Endothelial cell of umbilical vein (primary cell): ENCODE measurements around the gene TJP1. TPM values are rescaled to one million over a fixed set of nuclear protein-coding genes. Genes with fewer than 3 reads are reported as not detected.

ENCODE experiments used
- BruUV-seq: library from RNA; stranded (reverse); fragments of 400-500 nt; replicated peaks from 2 replicates; lab custom pipeline; 2021; lab: Mats Ljungman, UMichigan
- CTCF ChIA-PET: fragments of 300-600, 350-600 bp; sonication (Branson Sonifier 250); formaldehyde crosslinking; loops from one replicate; lab custom pipeline; 2021; ENCODE audit warnings: antibody characterized with exemption, inconsistent platforms; lab: Charles Lee
- POLR2A ChIA-PET: fragments of 300-600, 350-600 bp; sonication (Branson Sonifier 250); formaldehyde crosslinking; loops from one replicate; lab custom pipeline; 2021; ENCODE audit warnings: antibody characterized with exemption, inconsistent platforms; lab: Charles Lee
- DNase-seq: peaks from one replicate; pipeline ENCODE4 v3.0.0-alpha.2; 2011; ENCODE audit warnings: low read depth, low spot score
- FAIRE-seq: peaks from 2 replicates; lab custom pipeline; 2011; peaks lifted over from hg19 to GRCh38; lab: Jason Lieb, UNC
- H2AFZ ChIP-seq: 2 replicates; pipeline ENCODE4 v1.6.0; 2012; ENCODE audit warnings: low read depth, low read length, control low read depth, inconsistent platforms
- H3K27ac ChIP-seq: 2 replicates; pipeline ENCODE4 v1.5.1; 2011; ENCODE audit warnings: low read depth, mild to moderate bottlenecking, control low read depth, low read length, moderate library complexity; ENCODE audit not compliant: insufficient read depth
- H3K27me3 ChIP-seq, 2 experiments: 2 replicates each; pipeline versions ENCODE4 v1.6.0 to v1.6.1; 2011; ENCODE audit warnings: low read length in 2 of 2, mixed read lengths in 1 of 2; ENCODE audit not compliant: control insufficient read depth in 2 of 2, insufficient read depth in 2 of 2
- H3K36me3 ChIP-seq, 2 experiments: 2 replicates in 1 of 2; 3 replicates in 1 of 2; pipeline ENCODE4 v1.5.1; 2011; ENCODE audit warnings: low read length in 2 of 2, mild to moderate bottlenecking in 1 of 2, moderate library complexity in 1 of 2; ENCODE audit not compliant: control insufficient read depth in 2 of 2, insufficient read depth in 2 of 2; ENCODE audit errors: extremely low read depth in 1 of 2
- H3K4me1 ChIP-seq: 3 replicates; pipeline ENCODE4 v1.5.1; 2011; ENCODE audit warnings: mild to moderate bottlenecking, low read length; ENCODE audit not compliant: control insufficient read depth, insufficient read depth; ENCODE audit errors: extremely low read depth
- H3K4me2 ChIP-seq: 2 replicates; pipeline ENCODE4 v1.6.1; 2011; ENCODE audit warnings: low read length, control low read depth, mixed read lengths; ENCODE audit not compliant: insufficient read depth
- H3K4me3 ChIP-seq, 3 experiments: fragments of 200-600 bp in 1 of 3; sonication (generic), shearing (Covaris generic) in 1 of 3; replicated peaks in 1 of 3; 2 replicates each; pipeline ENCODE4 v1.5.1; 2011 to 2016; ENCODE audit warnings: control low read depth in 3 of 3, low read length in 3 of 3, mild to moderate bottlenecking in 2 of 3, inconsistent platforms in 1 of 3, low read depth in 1 of 3, moderate library complexity in 1 of 3; ENCODE audit not compliant: insufficient read depth in 1 of 3
- H3K79me2 ChIP-seq: 2 replicates; pipeline ENCODE4 v1.6.0; 2012; ENCODE audit warnings: low read length, inconsistent platforms; ENCODE audit not compliant: control insufficient read depth, insufficient read depth
- H3K9ac ChIP-seq: replicated peaks from 2 replicates; pipeline ENCODE3; 2011; ENCODE audit warnings: low read length, control low read depth; ENCODE audit not compliant: insufficient read depth; ENCODE audit errors: extremely low read depth
- H3K9me1 ChIP-seq: replicated peaks from 3 replicates; pipeline ENCODE4 v1.6.0; 2011; ENCODE audit warnings: mild to moderate bottlenecking, low read length; ENCODE audit not compliant: control insufficient read depth, insufficient read depth; ENCODE audit errors: extremely low read depth
- H3K9me3 ChIP-seq: replicated peaks from 2 replicates; pipeline ENCODE4 v1.5.1; 2012; ENCODE audit warnings: low read length, inconsistent platforms; ENCODE audit not compliant: control insufficient read depth, insufficient read depth
- H4K20me1 ChIP-seq: replicated peaks from 2 replicates; pipeline ENCODE3; 2011; ENCODE audit warnings: mild to moderate bottlenecking, low read length; ENCODE audit not compliant: control insufficient read depth, insufficient read depth; ENCODE audit errors: extremely low read depth
- CTCF ChIP-seq, 2 donors: IDR thresholded peaks; 1 replicate in 1 of 2; 2 replicates in 1 of 2; pipeline ENCODE4 v1.5.1; 2011; ENCODE audit warnings: low read length in 2 of 2, mild to moderate bottlenecking in 2 of 2, moderate library complexity in 2 of 2, control low read depth in 1 of 2, inconsistent platforms in 1 of 2, low read depth in 1 of 2; ENCODE audit not compliant: insufficient read depth in 1 of 2; ENCODE audit errors: extremely low read depth in 1 of 2
- EZH2 ChIP-seq: IDR thresholded peaks from 2 replicates; pipeline ENCODE4 v1.6.1; 2012; ENCODE audit warnings: borderline replicate concordance, low read depth, mild to moderate bottlenecking, moderate library complexity, low read length, inconsistent platforms; ENCODE audit not compliant: severe bottlenecking
- FOS ChIP-seq: IDR thresholded peaks from 2 replicates; pipeline ENCODE4 v1.6.1; 2011; ENCODE audit warnings: mild to moderate bottlenecking, low read length, moderate library complexity, borderline replicate concordance; ENCODE audit not compliant: insufficient read depth
- GATA2 ChIP-seq: IDR thresholded peaks from 2 replicates; pipeline ENCODE4 v1.7.0; 2011; ENCODE audit warnings: low read depth, mild to moderate bottlenecking, moderate library complexity, mixed read lengths, low read length; ENCODE audit not compliant: insufficient read length, insufficient read depth
- JUN ChIP-seq: IDR thresholded peaks from 2 replicates; pipeline ENCODE4 v1.6.1; 2011; ENCODE audit warnings: borderline replicate concordance, low read depth; ENCODE audit not compliant: insufficient read length, insufficient read depth
- MAX ChIP-seq: IDR thresholded peaks from 2 replicates; pipeline ENCODE4 v1.6.1; 2011; ENCODE audit not compliant: insufficient read depth, insufficient read length
- MYC ChIP-seq: IDR thresholded peaks from one replicate; pipeline ENCODE4 v1.6.1; 2011; ENCODE audit warnings: mild to moderate bottlenecking, low read depth, low read length
- POLR2A ChIP-seq: IDR thresholded peaks from 2 replicates; pipeline ENCODE4 v1.6.1; 2012; ENCODE audit warnings: low read depth, mild to moderate bottlenecking, control low read depth, low read length
- POLR2AphosphoS5 ChIP-seq: IDR thresholded peaks from 2 replicates; pipeline ENCODE4 v1.6.1; 2012; ENCODE audit warnings: low read depth, mild to moderate bottlenecking, control low read depth, low read length, moderate library complexity; ENCODE audit not compliant: insufficient read depth
- dilution Hi-C: fragments of 300-500 bp; cut with MboI; formaldehyde crosslinking; loops from one replicate; pipeline ENCODE4 v1.15.0; 2019; ENCODE audit warnings: low sequenced_read_pairs; ENCODE audit not compliant: extremely low pct_ligation_motif_present
- intact Hi-C: fragments of 100-400 bp; cut with micrococcal nuclease; formaldehyde crosslinking; loops from one replicate; pipeline ENCODE4 v1.10.0; 2022
- polyA plus RNA-seq, 4 experiments: library from polyadenylated mRNA; depleted of rRNA in 3 of 4; stranded (reverse) in 3 of 4; unstranded in 1 of 4; fragments of >200 nt; gene quantifications; 2 replicates each; pipeline versions ENCODE4 v1.2.1 to v1.2.3, GENCODE V29; 2011 to 2012; ENCODE audit warnings: missing spikeins in 1 of 4
- total RNA-seq: library from RNA; stranded (reverse); gene quantifications from 2 replicates; pipeline ENCODE4 v1.2.3, GENCODE V29; 2021

The TJP1 gene
- total and polyA plus RNA-seq, 2 donors (not counting 3 experiments of a cell fraction or from before 2014, with no cell fraction given): 45.6 to 128 TPM

GRCh38 chr15:29778382-29778781 is 43.9 kb downstream of the TJP1 start:
- dilution Hi-C loops (no loop called here), intact Hi-C loops (no loop called here)
- H3K4me1 ChIP-seq: no peaks in the 10 kb centered on the region
- H3K9ac ChIP-seq: no peak overlapping the region
- no peaks in the 10 kb centered on the region for H3K9me3 ChIP-seq
- H4K20me1 ChIP-seq: peaks cover 15% of the 10 kb centered on the region
- no peaks in the 10 kb centered on the region for H3K27me3 ChIP-seq
- ChIA-PET POLR2A (no interaction called here), CTCF (no interaction called here)
- no peak overlapping the region for H3K27ac ChIP-seq
- H3K36me3 ChIP-seq: no peaks in the 10 kb centered on the region
- FAIRE-seq (no peak), DNase-seq (no peak)
- no peak overlapping the region for H3K4me3 ChIP-seq
- H2AFZ ChIP-seq: no peak overlapping the region
- no peaks in the 10 kb centered on the region for H3K9me1 ChIP-seq
- peaks cover 97% of the 10 kb centered on the region for H3K79me2 ChIP-seq
- no peak for TF ChIP-seq JUN
- TF ChIP-seq FOS: no peak
- no peak for TF ChIP-seq EZH2
- BruUV-seq: no TSS peak
- H3K4me2 ChIP-seq: no peak overlapping the region

- intact Hi-C loops (no loop called here), dilution Hi-C loops (no loop called here)
- FAIRE-seq: no peak
- ChIA-PET POLR2A (no interaction called here), CTCF (interaction anchor here (1.4 kb wide), 1 partner anchor 149 kb away, joined by 7 read pairs; no protein-coding TSS in a partner anchor)
- H3K36me3 ChIP-seq: peaks cover 0 to 3% of the 10 kb centered on the region in 2 experiments
- H3K4me3 ChIP-seq: no peak overlapping the region
- no peaks in the 10 kb centered on the region for H3K9me1 ChIP-seq
- H2AFZ ChIP-seq: no peak overlapping the region
- H3K27ac ChIP-seq: no peak overlapping the region
- DNase-seq: no peak
- no peak overlapping the region for H3K4me2 ChIP-seq
- H3K79me2 ChIP-seq: peaks cover 90% of the 10 kb centered on the region
- H4K20me1 ChIP-seq: peaks cover 15% of the 10 kb centered on the region
- H3K27me3 ChIP-seq: no peaks in the 10 kb centered on the region
- no peaks in the 10 kb centered on the region for H3K4me1 ChIP-seq
- H3K9me3 ChIP-seq: no peaks in the 10 kb centered on the region
- TF ChIP-seq JUN: no peak
- TF ChIP-seq CTCF (IDR thresholded peaks at IDR 0.05; ENCODE audit: extremely low read depth in 1 of 2, insufficient read depth in 1 of 2, low read depth in 1 of 2, low read length in 2 of 2): no peak
- TF ChIP-seq POLR2AphosphoS5: no peak
- TF ChIP-seq FOS: no peak
- no peak for TF ChIP-seq MAX
- no peak for TF ChIP-seq GATA2
- no peak for TF ChIP-seq POLR2A
- no peak for TF ChIP-seq MYC
- no peak for TF ChIP-seq EZH2
- BruUV-seq: no TSS peak
- no peak overlapping the region for H3K9ac ChIP-seq
Observed at GRCh38 chr15:29776859-29777258, 45.4 kb downstream of the TJP1 start.
